Neural cell (in vitro differentiated cells): ENCODE measurements around the gene IWS1. TPM values are rescaled to one million over a fixed set of nuclear protein-coding genes. Genes with fewer than 3 reads are reported as not detected.

Source experiments
- H2AFZ ChIP-seq: fragments of 200-600, 300-800 bp; sonication (generic), shearing (Covaris generic); 2 replicates; pipeline ENCODE4 v1.6.0; 2014; ENCODE audit warnings: low read depth, mild to moderate bottlenecking, antibody characterized with exemption, low read length, moderate library complexity
- H3F3A ChIP-seq: fragments of 200-600 bp; shearing (Covaris generic); 2 replicates; pipeline ENCODE4 v1.6.1; 2016; ENCODE audit warnings: mild to moderate bottlenecking, moderate library complexity, mixed read lengths, antibody characterized with exemption, low read length; ENCODE audit not compliant: insufficient read depth, poor library complexity, severe bottlenecking
- H3K27ac ChIP-seq: fragments of 200-600, 300-800 bp; sonication (generic), shearing (Covaris generic); 2 replicates; pipeline ENCODE4 v1.5.1; 2014; ENCODE audit warnings: mild to moderate bottlenecking, low read length, moderate library complexity
- H3K27me3 ChIP-seq: fragments of 300-800, 200-600 bp; sonication (generic), shearing (Covaris generic); 2 replicates; pipeline ENCODE4 v1.6.0; 2014; ENCODE audit warnings: mild to moderate bottlenecking, low read depth, low read length, moderate library complexity; ENCODE audit not compliant: insufficient read depth
- H3K36me3 ChIP-seq: fragments of 300-800, 200-600 bp; sonication (generic), shearing (Covaris generic); 2 replicates; pipeline ENCODE4 v1.5.1; 2014; ENCODE audit warnings: mild to moderate bottlenecking, antibody characterized with exemption, low read length, moderate library complexity; ENCODE audit not compliant: insufficient read depth
- H3K4me2 ChIP-seq: fragments of 300-800, 200-600 bp; sonication (generic), shearing (Covaris generic); 2 replicates; pipeline ENCODE4 v1.6.0; 2014; ENCODE audit warnings: mild to moderate bottlenecking, low read length
- H3K4me3 ChIP-seq: fragments of 300-800, 200-600 bp; sonication (generic), shearing (Covaris generic); 2 replicates; pipeline ENCODE4 v1.5.1; 2014; ENCODE audit warnings: mild to moderate bottlenecking, low read length, moderate library complexity
- H3K79me2 ChIP-seq: fragments of 200-600 bp; shearing (Covaris generic); replicated peaks from 2 replicates; pipeline ENCODE4 v1.6.0; 2014; ENCODE audit warnings: mild to moderate bottlenecking, low read length, moderate library complexity; ENCODE audit not compliant: insufficient read depth
- H3K9ac ChIP-seq: fragments of 300-800, 200-600 bp; sonication (generic), shearing (Covaris generic); 2 replicates; pipeline ENCODE4 v1.6.1; 2016; ENCODE audit warnings: mild to moderate bottlenecking, low read length, mixed read lengths
- H3K9me2 ChIP-seq: fragments of 200-600 bp; shearing (Covaris generic); 2 replicates; pipeline ENCODE4 v1.6.1; 2016; ENCODE audit warnings: mild to moderate bottlenecking, low read length, mixed read lengths; ENCODE audit not compliant: insufficient read depth
- H3K9me3 ChIP-seq: fragments of 200-600, 300-800 bp; sonication (generic), shearing (Covaris generic); 2 replicates; pipeline ENCODE4 v1.6.1; 2016; ENCODE audit warnings: mild to moderate bottlenecking, mixed run types, low read length, moderate library complexity, mixed read lengths
- H4K20me1 ChIP-seq: fragments of 200-600 bp; shearing (Covaris generic); 2 replicates; pipeline ENCODE4 v1.6.1; 2016; ENCODE audit warnings: mild to moderate bottlenecking, mixed run types; ENCODE audit not compliant: insufficient read depth
- EP300 ChIP-seq: fragments of 450-650 bp; conservative IDR thresholded peaks from 2 replicates; pipeline ENCODE4 v1.6.1; 2014; ENCODE audit warnings: antibody characterized with exemption, mild to moderate bottlenecking, moderate library complexity; ENCODE audit not compliant: poor library complexity, severe bottlenecking
- EZH2 ChIP-seq: fragments of 200-600, 300-800 bp; shearing (Covaris generic), sonication (generic); IDR thresholded peaks from 2 replicates; pipeline ENCODE4 v1.6.1; 2014; ENCODE audit warnings: antibody characterized with exemption, low read length, borderline replicate concordance, mild to moderate bottlenecking; ENCODE audit not compliant: insufficient read depth, poor library complexity, severe bottlenecking
- MXI1 ChIP-seq: fragments of 450-650 bp; conservative IDR thresholded peaks from 2 replicates; pipeline ENCODE4 v1.6.1; 2014; ENCODE audit warnings: antibody characterized with exemption, mild to moderate bottlenecking; ENCODE audit not compliant: poor library complexity, severe bottlenecking
- POLR2AphosphoS5 ChIP-seq: IDR thresholded peaks from 2 replicates; pipeline ENCODE4 v1.6.1; 2012
- RAD21 ChIP-seq: fragments of 450-650 bp; conservative IDR thresholded peaks from 2 replicates; pipeline ENCODE4 v1.6.1; 2014; ENCODE audit warnings: antibody characterized with exemption, mild to moderate bottlenecking, moderate library complexity
- SMC3 ChIP-seq: fragments of 450-650 bp; conservative IDR thresholded peaks from 2 replicates; pipeline ENCODE4 v1.6.1; 2014; ENCODE audit warnings: antibody characterized with exemption, mild to moderate bottlenecking, moderate library complexity; ENCODE audit not compliant: poor library complexity
- TAF1 ChIP-seq: IDR thresholded peaks from 2 replicates; pipeline ENCODE4 v1.6.1; 2012; ENCODE audit warnings: low read depth
- polyA plus RNA-seq: library from polyadenylated mRNA; depleted of rRNA; stranded (reverse); fragments of >200 nt; gene quantifications from 2 replicates; pipeline ENCODE4 v1.2.3, GENCODE V29; 2014
- TF ChIP-seq, protein P1 (sequence below): IDR thresholded peaks from 2 replicates; pipeline ENCODE4 v1.6.1; 2012; ENCODE audit warnings: borderline replicate concordance
- TF ChIP-seq, protein P2 (sequence below): fragments of 450-650 bp; IDR thresholded peaks from 2 replicates; pipeline ENCODE4 v1.5.1; 2014; ENCODE audit warnings: antibody characterized with exemption, mild to moderate bottlenecking, moderate library complexity; ENCODE audit not compliant: poor library complexity, severe bottlenecking

IWS1 gene
- polyA plus RNA-seq, 1 donor from 2014 or later: 49.3 TPM

DNA sequence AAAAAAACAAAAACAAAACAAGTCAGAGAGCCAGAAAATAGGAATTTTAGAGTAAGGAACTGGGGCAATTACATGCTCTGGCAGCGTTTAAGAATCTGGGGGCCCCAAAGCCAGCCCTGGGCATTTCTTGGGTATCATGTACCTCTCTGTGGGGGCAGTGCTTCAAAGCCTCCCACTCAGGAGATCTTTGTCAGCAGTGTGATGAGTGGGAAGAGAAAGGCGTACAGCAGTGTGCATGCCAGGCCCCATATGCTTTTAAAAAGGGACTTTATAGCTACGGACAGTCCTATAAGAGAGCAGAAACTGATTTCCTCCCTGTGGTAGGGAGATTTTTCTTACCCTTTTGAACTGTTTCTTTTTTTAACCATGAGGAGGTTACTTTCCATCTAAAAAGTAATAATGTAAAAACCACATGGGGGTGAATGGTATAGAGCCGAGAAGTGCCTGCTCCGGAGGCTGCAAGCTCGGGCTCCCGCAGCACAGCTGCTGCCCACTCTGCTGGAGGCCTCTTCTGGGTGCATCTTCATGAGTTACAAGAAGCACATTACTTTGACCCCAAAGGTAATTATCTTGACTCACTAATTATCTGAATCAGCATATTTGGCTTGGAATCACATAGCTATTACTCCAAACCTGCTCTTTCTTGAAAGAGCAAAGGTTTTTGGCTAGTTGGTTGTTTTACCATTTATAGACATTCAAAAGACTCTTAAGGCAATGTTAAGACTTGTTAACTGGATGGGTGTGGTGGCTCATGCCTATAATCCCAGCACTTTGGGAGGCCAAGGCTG lies 61.6 kb downstream of the IWS1 start:
- Histone ChIP-seq H3K27ac (no peak overlapping the region), H3K36me3 (no peaks in the 10 kb centered on the region), H3K9ac (no peak overlapping the region), H3K9me3 (no peaks in the 10 kb centered on the region), H2AFZ (no peak overlapping the region), H3K4me2 (no peak overlapping the region), H3K27me3 (no peaks in the 10 kb centered on the region), H3K79me2 (no peaks in the 10 kb centered on the region), H3K4me3 (no peak overlapping the region), H3F3A (no peaks in the 10 kb centered on the region), H4K20me1 (no peaks in the 10 kb centered on the region), H3K9me2 (no peaks in the 10 kb centered on the region)
- TF ChIP-seq SMC3 (no peak), EZH2 (no peak), POLR2AphosphoS5 (no peak), RAD21 (no peak), EP300 (no peak), MXI1 (no peak)
- TF ChIP-seq, protein P1, sequence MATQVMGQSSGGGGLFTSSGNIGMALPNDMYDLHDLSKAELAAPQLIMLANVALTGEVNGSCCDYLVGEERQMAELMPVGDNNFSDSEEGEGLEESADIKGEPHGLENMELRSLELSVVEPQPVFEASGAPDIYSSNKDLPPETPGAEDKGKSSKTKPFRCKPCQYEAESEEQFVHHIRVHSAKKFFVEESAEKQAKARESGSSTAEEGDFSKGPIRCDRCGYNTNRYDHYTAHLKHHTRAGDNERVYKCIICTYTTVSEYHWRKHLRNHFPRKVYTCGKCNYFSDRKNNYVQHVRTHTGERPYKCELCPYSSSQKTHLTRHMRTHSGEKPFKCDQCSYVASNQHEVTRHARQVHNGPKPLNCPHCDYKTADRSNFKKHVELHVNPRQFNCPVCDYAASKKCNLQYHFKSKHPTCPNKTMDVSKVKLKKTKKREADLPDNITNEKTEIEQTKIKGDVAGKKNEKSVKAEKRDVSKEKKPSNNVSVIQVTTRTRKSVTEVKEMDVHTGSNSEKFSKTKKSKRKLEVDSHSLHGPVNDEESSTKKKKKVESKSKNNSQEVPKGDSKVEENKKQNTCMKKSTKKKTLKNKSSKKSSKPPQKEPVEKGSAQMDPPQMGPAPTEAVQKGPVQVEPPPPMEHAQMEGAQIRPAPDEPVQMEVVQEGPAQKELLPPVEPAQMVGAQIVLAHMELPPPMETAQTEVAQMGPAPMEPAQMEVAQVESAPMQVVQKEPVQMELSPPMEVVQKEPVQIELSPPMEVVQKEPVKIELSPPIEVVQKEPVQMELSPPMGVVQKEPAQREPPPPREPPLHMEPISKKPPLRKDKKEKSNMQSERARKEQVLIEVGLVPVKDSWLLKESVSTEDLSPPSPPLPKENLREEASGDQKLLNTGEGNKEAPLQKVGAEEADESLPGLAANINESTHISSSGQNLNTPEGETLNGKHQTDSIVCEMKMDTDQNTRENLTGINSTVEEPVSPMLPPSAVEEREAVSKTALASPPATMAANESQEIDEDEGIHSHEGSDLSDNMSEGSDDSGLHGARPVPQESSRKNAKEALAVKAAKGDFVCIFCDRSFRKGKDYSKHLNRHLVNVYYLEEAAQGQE: no peak
- TF ChIP-seq, protein P2, sequence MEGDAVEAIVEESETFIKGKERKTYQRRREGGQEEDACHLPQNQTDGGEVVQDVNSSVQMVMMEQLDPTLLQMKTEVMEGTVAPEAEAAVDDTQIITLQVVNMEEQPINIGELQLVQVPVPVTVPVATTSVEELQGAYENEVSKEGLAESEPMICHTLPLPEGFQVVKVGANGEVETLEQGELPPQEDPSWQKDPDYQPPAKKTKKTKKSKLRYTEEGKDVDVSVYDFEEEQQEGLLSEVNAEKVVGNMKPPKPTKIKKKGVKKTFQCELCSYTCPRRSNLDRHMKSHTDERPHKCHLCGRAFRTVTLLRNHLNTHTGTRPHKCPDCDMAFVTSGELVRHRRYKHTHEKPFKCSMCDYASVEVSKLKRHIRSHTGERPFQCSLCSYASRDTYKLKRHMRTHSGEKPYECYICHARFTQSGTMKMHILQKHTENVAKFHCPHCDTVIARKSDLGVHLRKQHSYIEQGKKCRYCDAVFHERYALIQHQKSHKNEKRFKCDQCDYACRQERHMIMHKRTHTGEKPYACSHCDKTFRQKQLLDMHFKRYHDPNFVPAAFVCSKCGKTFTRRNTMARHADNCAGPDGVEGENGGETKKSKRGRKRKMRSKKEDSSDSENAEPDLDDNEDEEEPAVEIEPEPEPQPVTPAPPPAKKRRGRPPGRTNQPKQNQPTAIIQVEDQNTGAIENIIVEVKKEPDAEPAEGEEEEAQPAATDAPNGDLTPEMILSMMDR: no peak

DNA sequence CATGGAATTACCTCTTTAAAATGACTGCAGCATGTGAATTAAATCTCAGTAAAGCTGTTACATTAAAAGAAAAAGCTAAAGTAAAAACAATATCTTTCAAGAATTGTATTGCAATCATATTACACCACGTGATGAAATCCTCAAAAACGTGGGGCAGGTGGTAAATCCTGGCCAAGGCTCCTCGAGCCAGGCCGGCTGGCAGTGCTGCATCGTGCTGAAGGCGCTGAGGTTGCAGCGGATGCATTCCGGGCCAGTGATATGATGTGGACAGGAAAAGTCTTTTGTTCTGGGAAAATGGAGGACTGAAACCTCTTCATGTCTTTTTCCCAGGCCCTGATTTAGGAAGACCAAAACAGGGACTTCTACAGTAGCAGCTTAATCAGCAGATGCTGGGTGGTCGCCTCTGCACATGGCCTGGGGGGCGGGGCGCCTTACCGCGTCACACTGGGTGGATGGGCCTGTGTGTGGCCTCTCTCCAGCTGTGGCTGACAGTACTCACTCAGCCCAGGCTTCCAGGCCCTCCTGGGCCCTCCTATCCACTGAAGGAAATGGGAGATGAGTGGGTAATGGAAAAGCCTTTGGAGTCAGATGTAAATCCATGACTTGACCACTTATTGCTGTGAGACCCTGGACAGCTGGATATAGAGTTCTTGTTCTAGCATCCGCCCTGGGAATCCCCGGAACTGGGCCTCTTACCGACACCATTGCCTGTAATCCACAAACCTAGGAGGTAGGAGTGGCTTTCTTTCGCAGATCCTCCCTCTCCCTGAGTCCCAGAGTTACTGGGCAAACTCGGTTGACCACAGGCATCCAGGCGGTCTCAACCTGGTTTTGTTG lies 62.9 kb downstream of the IWS1 start:
- H3K9me3 ChIP-seq: no peaks in the 10 kb centered on the region
- H3K9me2 ChIP-seq: no peaks in the 10 kb centered on the region
- H3K4me3 ChIP-seq: no peak overlapping the region
- no peak for TF ChIP-seq MXI1
- no peak for TF ChIP-seq TAF1
- no peak for TF ChIP-seq POLR2AphosphoS5
- TF ChIP-seq SMC3: no peak
- H3K36me3 ChIP-seq: no peaks in the 10 kb centered on the region
- H3K9ac ChIP-seq: no peak overlapping the region
- no peaks in the 10 kb centered on the region for H3K27me3 ChIP-seq
- H4K20me1 ChIP-seq: no peaks in the 10 kb centered on the region
- H3K4me2 ChIP-seq: no peak overlapping the region
- H3K27ac ChIP-seq: no peak overlapping the region
- H3F3A ChIP-seq: no peaks in the 10 kb centered on the region
- no peaks in the 10 kb centered on the region for H3K79me2 ChIP-seq
- no peak overlapping the region for H2AFZ ChIP-seq
